DOHH2 (cell line): ENCODE results near the gene KLHDC8B.
"Not testable (repeated sequence)": the region's sequence is repeated elsewhere in the genome, so short reads cannot be mapped to it uniquely, and the experiment has no call there.

Experiments used
- H3F3A ChIP-seq: fragments of 200-600 bp; sonication (generic), shearing (Covaris generic); 2 replicates; pipeline ENCODE4 v1.6.0; 2016; ENCODE audit warnings: antibody characterized with exemption, mild to moderate bottlenecking; ENCODE audit not compliant: control insufficient read depth, insufficient read depth
- H3K27ac ChIP-seq: fragments of 200-600 bp; sonication (generic); 2 replicates; pipeline ENCODE4 v1.5.1; 2014; ENCODE audit warnings: low read depth, mild to moderate bottlenecking, low read length, moderate library complexity
- H3K27me3 ChIP-seq: fragments of 200-600 bp; sonication (generic); 2 replicates; pipeline ENCODE4 v1.6.1; 2014; ENCODE audit warnings: mild to moderate bottlenecking, low read length, mixed read lengths; ENCODE audit not compliant: control insufficient read depth
- H3K36me3 ChIP-seq: fragments of 200-600 bp; sonication (generic); 2 replicates; pipeline ENCODE4 v1.6.1; 2014; ENCODE audit warnings: mild to moderate bottlenecking, low read length, moderate library complexity, mixed read lengths; ENCODE audit not compliant: control insufficient read depth
- H3K4me1 ChIP-seq: fragments of 200-600 bp; sonication (generic); 2 replicates; pipeline ENCODE4 v1.6.1; 2014; ENCODE audit warnings: mild to moderate bottlenecking, low read length, mixed read lengths; ENCODE audit not compliant: control insufficient read depth
- H3K4me2 ChIP-seq: fragments of 200-600 bp; sonication (generic); 2 replicates; pipeline ENCODE4 v1.6.0; 2014; ENCODE audit warnings: mild to moderate bottlenecking, low read length, moderate library complexity
- H3K4me3 ChIP-seq: fragments of 200-600 bp; sonication (generic); 2 replicates; pipeline ENCODE4 v1.5.1; 2014; ENCODE audit warnings: mild to moderate bottlenecking, low read length, mixed read lengths
- H3K79me2 ChIP-seq: fragments of 200-600 bp; sonication (generic); 2 replicates; pipeline ENCODE4 v1.6.1; 2014; ENCODE audit warnings: mild to moderate bottlenecking, low read length, mixed read lengths; ENCODE audit not compliant: control insufficient read depth
- H3K9me2 ChIP-seq: fragments of 200-600 bp; sonication (generic); replicated peaks from 2 replicates; pipeline ENCODE4 v1.6.1; 2014; ENCODE audit warnings: mild to moderate bottlenecking, low read length, mixed read lengths; ENCODE audit not compliant: control insufficient read depth
- H3K9me3 ChIP-seq: fragments of 200-600 bp; sonication (generic); 2 replicates; pipeline ENCODE4 v1.6.1; 2014; ENCODE audit warnings: antibody characterized with exemption, low read length, mixed read lengths; ENCODE audit not compliant: control insufficient read depth, insufficient read depth
- H4K20me1 ChIP-seq: fragments of 200-600 bp; sonication (generic); 2 replicates; pipeline ENCODE4 v1.6.0; 2014; ENCODE audit warnings: low read depth, mild to moderate bottlenecking, antibody characterized with exemption, low read length, moderate library complexity; ENCODE audit not compliant: control insufficient read depth, insufficient read depth
- EZH2phosphoT487 ChIP-seq: fragments of 200-600 bp; sonication (generic); IDR thresholded peaks from 2 replicates; pipeline ENCODE4 v1.6.1; 2017; ENCODE audit warnings: borderline replicate concordance, mild to moderate bottlenecking, antibody characterized with exemption, low read length, moderate library complexity, mixed read lengths
- TF ChIP-seq, protein P1 (sequence below): fragments of 200-600 bp; sonication (generic); IDR thresholded peaks from one replicate; pipeline ENCODE4 v1.5.1; 2014; ENCODE audit warnings: antibody characterized with exemption, mild to moderate bottlenecking, low read depth, low read length; ENCODE audit not compliant: poor library complexity, severe bottlenecking

Gene KLHDC8B

DNA sequence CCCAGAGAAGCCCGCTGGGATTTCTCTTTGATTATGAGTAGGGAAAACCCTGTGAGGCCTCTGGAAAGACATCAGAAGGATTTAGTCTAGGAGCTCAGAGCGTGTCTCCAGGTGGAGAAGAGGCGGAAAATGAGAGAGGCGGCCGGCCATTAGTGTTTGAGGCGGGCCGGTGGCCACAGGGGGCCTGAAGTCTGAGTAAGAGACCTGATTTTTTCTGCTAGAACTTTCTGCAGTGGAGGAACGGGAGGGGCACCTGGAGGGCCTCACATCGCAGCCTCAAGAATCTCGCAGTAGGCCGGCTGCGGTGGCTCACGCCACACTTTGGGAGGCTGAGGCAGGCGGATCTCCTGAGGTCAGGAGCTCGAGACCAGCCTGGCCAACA lies 28.5 kb downstream of the KLHDC8B start:
- no peaks in the 10 kb centered on the region for H3K9me3 ChIP-seq
- H3K9me2 ChIP-seq, result no peaks in the 10 kb centered on the region
- no peaks in the 10 kb centered on the region for H3F3A ChIP-seq
- H3K27ac ChIP-seq, result no peak overlapping the region
- no peak overlapping the region for H3K4me3 ChIP-seq
- no peaks in the 10 kb centered on the region for H3K79me2 ChIP-seq
- H3K4me2 ChIP-seq, result no peak overlapping the region
- no peaks in the 10 kb centered on the region for H4K20me1 ChIP-seq
- no peak for TF ChIP-seq EZH2phosphoT487
- TF ChIP-seq, protein P1, sequence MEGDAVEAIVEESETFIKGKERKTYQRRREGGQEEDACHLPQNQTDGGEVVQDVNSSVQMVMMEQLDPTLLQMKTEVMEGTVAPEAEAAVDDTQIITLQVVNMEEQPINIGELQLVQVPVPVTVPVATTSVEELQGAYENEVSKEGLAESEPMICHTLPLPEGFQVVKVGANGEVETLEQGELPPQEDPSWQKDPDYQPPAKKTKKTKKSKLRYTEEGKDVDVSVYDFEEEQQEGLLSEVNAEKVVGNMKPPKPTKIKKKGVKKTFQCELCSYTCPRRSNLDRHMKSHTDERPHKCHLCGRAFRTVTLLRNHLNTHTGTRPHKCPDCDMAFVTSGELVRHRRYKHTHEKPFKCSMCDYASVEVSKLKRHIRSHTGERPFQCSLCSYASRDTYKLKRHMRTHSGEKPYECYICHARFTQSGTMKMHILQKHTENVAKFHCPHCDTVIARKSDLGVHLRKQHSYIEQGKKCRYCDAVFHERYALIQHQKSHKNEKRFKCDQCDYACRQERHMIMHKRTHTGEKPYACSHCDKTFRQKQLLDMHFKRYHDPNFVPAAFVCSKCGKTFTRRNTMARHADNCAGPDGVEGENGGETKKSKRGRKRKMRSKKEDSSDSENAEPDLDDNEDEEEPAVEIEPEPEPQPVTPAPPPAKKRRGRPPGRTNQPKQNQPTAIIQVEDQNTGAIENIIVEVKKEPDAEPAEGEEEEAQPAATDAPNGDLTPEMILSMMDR, result no peak
- H3K4me1 ChIP-seq, result no peaks in the 10 kb centered on the region
- H3K27me3 ChIP-seq, result no peaks in the 10 kb centered on the region
- H3K36me3 ChIP-seq, result no peaks in the 10 kb centered on the region

DNA sequence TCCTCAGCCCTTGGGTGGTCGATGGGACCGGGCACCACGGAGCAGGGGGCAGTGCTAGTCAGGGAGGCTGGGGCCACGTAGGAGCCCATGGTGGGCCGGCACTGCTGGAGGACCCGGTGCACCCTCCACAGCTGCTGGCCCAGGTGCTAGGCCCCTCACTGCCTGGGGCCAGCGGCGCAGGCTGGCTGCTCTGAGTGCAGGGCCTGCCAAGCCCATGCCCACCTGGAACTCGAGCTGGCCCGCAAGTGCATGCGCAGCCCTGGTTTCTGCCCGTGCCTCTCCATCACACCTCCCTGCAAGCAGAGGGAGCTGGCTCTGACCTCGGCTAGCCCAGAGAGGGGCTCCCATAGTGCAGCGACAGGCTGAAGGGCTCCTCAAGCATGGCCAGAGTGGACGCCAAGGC lies 42.1 kb downstream of the KLHDC8B start:
- Histone ChIP-seq H4K20me1 (no peaks in the 10 kb centered on the region), H3K4me1 (no peaks in the 10 kb centered on the region), H3K4me2 (no peak overlapping the region), H3K36me3 (no peaks in the 10 kb centered on the region), H3K4me3 (no peak overlapping the region), H3K27ac (no peak overlapping the region), H3K79me2 (no peaks in the 10 kb centered on the region), H3F3A (no peaks in the 10 kb centered on the region), H3K27me3 (0 out of 2 replicates have a peak, but pooled peaks cover 3% of the 10 kb centered on the region), H3K9me3 (no peaks in the 10 kb centered on the region), H3K9me2 (no peaks in the 10 kb centered on the region)
- TF ChIP-seq, protein P1, result no peak
- no peak for TF ChIP-seq EZH2phosphoT487

DNA sequence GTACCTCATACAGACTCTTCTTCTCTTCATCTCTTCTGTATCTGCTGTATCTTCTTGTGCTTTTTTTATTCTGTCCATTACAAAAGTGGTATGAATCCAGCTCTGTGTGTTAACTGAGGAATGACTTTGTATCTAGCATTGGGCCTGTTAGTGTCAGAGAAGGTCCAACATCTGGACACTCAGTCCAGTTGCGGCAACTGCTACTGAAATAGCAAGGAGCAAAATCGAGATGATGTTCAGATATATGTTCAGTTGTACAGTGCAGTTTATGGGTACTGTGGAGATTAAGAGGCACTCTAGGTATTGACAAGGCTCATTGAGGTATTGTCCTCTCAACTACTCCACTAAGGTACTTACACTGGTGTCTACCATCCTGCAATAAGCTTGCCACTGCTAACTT lies 42.6 kb downstream of the KLHDC8B start:
- TF ChIP-seq, protein P1, result no peak
- no peak for TF ChIP-seq EZH2phosphoT487
- H4K20me1 ChIP-seq, result no peaks in the 10 kb centered on the region
- no peaks in the 10 kb centered on the region for H3K36me3 ChIP-seq
- no peaks in the 10 kb centered on the region for H3K4me1 ChIP-seq
- H3F3A ChIP-seq, result no peaks in the 10 kb centered on the region
- no peaks in the 10 kb centered on the region for H3K9me2 ChIP-seq
- H3K4me2 ChIP-seq, result no peak overlapping the region
- no peaks in the 10 kb centered on the region for H3K79me2 ChIP-seq
- no peak overlapping the region for H3K27ac ChIP-seq
- H3K4me3 ChIP-seq, result no peak overlapping the region
- H3K27me3 ChIP-seq, result 0 out of 2 replicates have a peak, but pooled peaks cover 3% of the 10 kb centered on the region
- H3K9me3 ChIP-seq, result no peaks in the 10 kb centered on the region

DNA sequence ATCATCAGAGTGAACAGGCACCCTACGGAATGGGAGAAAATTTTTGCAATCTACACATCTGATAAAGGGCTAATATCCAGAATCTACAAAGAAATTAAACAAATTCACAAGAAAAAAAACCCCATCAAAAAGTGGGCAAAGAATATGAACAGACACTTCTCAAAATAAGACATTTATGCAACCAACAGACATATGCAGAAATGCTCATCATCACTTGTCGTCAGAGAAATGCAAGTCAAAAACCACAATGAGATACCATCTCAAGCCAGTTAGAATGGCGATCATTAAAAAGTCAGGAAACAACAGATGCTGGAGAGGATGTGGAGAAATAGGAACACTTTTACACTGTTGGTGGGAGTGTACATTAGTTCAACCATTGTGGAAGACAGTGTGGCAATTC lies 45.3 kb downstream of the KLHDC8B start:
- H3K4me1 ChIP-seq, H3K27ac ChIP-seq, H4K20me1 ChIP-seq, H3K9me2 ChIP-seq, H3K27me3 ChIP-seq, H3F3A ChIP-seq, H3K79me2 ChIP-seq, H3K4me2 ChIP-seq, H3K4me3 ChIP-seq, H3K36me3 ChIP-seq, H3K9me3 ChIP-seq: not testable (repeated sequence)

DNA sequence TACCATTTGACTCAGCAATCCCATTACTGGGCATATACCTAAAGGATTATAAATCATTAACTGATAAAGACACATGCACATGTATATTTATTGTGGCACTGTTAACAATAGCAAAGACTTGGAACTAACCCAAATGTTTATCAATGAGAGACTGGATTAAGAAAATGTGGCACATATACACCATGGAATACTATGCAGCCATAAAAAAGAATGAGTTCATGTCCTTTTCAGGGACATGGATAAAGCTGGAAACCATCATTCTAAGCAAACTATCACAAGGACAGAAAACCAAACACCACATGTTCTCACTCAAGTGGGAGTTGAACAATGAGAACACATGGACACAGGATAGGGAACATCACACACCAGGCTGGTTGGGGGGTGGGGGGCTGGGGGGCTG lies 45.7 kb downstream of the KLHDC8B start:
- not testable (repeated sequence) for H3K36me3 ChIP-seq, H3K4me1 ChIP-seq, H3F3A ChIP-seq, H3K9me2 ChIP-seq, H3K9me3 ChIP-seq, H3K27me3 ChIP-seq, H4K20me1 ChIP-seq, H3K4me2 ChIP-seq, H3K4me3 ChIP-seq, H3K79me2 ChIP-seq, H3K27ac ChIP-seq
